HAP-1 (cell line): Measurements from ENCODE around the gene ZNF516.

ENCODE experiments used
- DNase-seq, 2 experiments: peaks; one replicate each; pipeline ENCODE4 v3.0.0-alpha.2; 2016 to 2020; ENCODE audit warnings: low spot score in 2 of 2
- H3K27me3 ChIP-seq: fragments of 250-450 bp; sonication (Bioruptor Pico); 2 replicates; pipeline ENCODE4 v1.5.1; 2020; ENCODE audit warnings: low read depth, mild to moderate bottlenecking, moderate library complexity
- H3K36me3 ChIP-seq: fragments of 250-450 bp; sonication (Bioruptor Pico); replicated peaks from 2 replicates; pipeline ENCODE4 v1.5.1; 2020; ENCODE audit warnings: mild to moderate bottlenecking
- H3K4me1 ChIP-seq: fragments of 250-450 bp; sonication (Bioruptor Pico); 2 replicates; pipeline ENCODE4 v1.5.1; 2020; ENCODE audit warnings: mild to moderate bottlenecking
- H3K4me3 ChIP-seq: fragments of 250-450 bp; sonication (Bioruptor Pico); 2 replicates; pipeline ENCODE4 v1.5.1; 2020; ENCODE audit warnings: mild to moderate bottlenecking, moderate library complexity
- H3K9me3 ChIP-seq: fragments of 250-450 bp; sonication (Bioruptor Pico); 2 replicates; pipeline ENCODE4 v1.5.1; 2020; ENCODE audit warnings: mild to moderate bottlenecking, moderate library complexity
- in situ Hi-C: fragments of 300-500 bp; cut with MboI; formaldehyde crosslinking; loops from 3 replicates; pipeline ENCODE4 v1.14.3; 2020; ENCODE audit warnings: low sequenced_read_pairs, inconsistent platforms, mixed read lengths

Gene ZNF516

DNA sequence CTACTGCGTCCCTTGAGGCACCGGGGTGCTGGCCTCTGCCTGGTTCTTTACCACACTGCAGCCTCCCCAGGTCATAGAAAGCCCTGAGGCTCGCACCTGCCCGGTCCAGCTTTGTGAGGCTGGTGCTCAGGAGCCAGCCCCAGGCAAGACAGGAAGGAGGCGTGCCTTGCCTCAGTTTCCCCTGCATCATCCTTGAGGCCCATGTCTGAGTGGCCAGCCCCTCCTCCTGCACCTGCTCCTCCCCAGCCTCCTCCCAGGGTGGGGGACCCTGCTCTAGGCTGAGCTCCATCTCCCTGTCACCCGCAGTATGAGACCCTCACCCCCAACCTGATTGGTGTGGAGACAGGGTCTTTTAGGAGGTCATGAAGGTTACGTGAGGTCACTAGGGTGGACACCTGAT, 147.7 kb downstream of the ZNF516 start:
- H3K4me3 ChIP-seq = no peak overlapping the region
- H3K36me3 ChIP-seq = no peaks in the 10 kb centered on the region
- no peak for DNase-seq
- H3K27me3 ChIP-seq = no peaks in the 10 kb centered on the region
- no peaks in the 10 kb centered on the region for H3K9me3 ChIP-seq
- H3K4me1 ChIP-seq = no peaks in the 10 kb centered on the region
- in situ Hi-C loops = no loop called here

- Histone ChIP-seq H3K36me3 (no peaks in the 10 kb centered on the region), H3K27me3 (no peaks in the 10 kb centered on the region), H3K4me3 (no peak overlapping the region), H3K9me3 (no peaks in the 10 kb centered on the region), H3K4me1 (no peaks in the 10 kb centered on the region)
- in situ Hi-C loops = no loop called here
- no peak for DNase-seq
Measured at GRCh38 chr18:76346490-76347130, 148.4 kb downstream of the ZNF516 start.

- H3K4me1 ChIP-seq = no peaks in the 10 kb centered on the region
- H3K4me3 ChIP-seq = no peak overlapping the region
- no peaks in the 10 kb centered on the region for H3K9me3 ChIP-seq
- H3K27me3 ChIP-seq = no peaks in the 10 kb centered on the region
- no peak for DNase-seq
- H3K36me3 ChIP-seq = no peaks in the 10 kb centered on the region
- in situ Hi-C loops = no loop called here
Measured at GRCh38 chr18:76345901-76346300, 149.1 kb downstream of the ZNF516 start.

- no peaks in the 10 kb centered on the region for H3K27me3 ChIP-seq
- no peaks in the 10 kb centered on the region for H3K9me3 ChIP-seq
- no peaks in the 10 kb centered on the region for H3K36me3 ChIP-seq
- DNase-seq = no peak
- in situ Hi-C loops = no loop called here
- no peaks in the 10 kb centered on the region for H3K4me1 ChIP-seq
- no peak overlapping the region for H3K4me3 ChIP-seq
Measured at GRCh38 chr18:76343938-76344569, 151.0 kb downstream of the ZNF516 start.

DNA sequence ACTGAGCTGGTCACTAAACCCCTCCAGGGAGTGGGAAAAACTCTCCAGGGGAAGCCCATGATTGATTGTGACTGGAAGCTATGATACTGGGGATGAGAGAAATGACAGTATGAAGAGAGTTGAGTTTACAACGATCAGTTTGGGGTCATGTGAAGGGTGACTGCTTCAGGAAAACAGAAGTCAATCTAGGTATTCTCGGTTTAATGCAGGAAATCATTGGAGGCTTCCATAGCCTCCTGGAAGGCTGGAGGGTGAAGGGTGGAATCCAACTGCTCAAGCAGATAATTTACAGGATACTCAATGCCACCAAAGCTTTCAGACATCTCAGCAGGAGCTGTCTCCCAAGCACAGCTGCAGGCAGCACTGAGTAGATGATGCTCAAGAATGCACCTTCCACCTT, 154.6 kb downstream of the ZNF516 start:
- in situ Hi-C loops = no loop called here
- Histone ChIP-seq H3K4me3 (no peak overlapping the region), H3K4me1 (no peaks in the 10 kb centered on the region)

DNA sequence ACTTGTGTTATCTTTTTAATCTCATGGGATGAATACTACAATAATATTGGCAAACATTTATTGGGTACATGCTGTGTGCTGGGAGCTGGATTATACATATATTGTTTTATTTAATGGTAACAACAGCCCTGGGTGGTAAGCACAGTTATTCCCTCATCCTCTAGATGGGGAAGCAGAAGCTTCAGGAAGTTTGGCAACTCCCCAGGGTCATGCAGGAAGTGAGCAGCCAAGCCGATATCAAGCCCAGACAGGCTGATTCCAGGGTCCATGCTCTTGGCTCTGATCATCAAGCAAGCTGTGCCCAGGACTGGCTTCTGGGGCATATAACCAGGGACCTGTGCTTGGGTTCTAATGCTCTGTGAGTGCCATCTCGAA, 155.8 kb downstream of the ZNF516 start:
- Histone ChIP-seq H3K36me3 (no peaks in the 10 kb centered on the region), H3K4me3 (no peak overlapping the region), H3K27me3 (no peaks in the 10 kb centered on the region; the same call in 1 of the 2 replicates), H3K9me3 (no peaks in the 10 kb centered on the region), H3K4me1 (no peaks in the 10 kb centered on the region)
- in situ Hi-C loops = no loop called here
- DNase-seq = no peak

More for the DNA sequence above, 154.6 kb downstream of the ZNF516 start:
- Histone ChIP-seq H3K9me3 (no peaks in the 10 kb centered on the region), H3K36me3 (no peaks in the 10 kb centered on the region), H3K27me3 (no peaks in the 10 kb centered on the region)
- DNase-seq = no peak

DNA sequence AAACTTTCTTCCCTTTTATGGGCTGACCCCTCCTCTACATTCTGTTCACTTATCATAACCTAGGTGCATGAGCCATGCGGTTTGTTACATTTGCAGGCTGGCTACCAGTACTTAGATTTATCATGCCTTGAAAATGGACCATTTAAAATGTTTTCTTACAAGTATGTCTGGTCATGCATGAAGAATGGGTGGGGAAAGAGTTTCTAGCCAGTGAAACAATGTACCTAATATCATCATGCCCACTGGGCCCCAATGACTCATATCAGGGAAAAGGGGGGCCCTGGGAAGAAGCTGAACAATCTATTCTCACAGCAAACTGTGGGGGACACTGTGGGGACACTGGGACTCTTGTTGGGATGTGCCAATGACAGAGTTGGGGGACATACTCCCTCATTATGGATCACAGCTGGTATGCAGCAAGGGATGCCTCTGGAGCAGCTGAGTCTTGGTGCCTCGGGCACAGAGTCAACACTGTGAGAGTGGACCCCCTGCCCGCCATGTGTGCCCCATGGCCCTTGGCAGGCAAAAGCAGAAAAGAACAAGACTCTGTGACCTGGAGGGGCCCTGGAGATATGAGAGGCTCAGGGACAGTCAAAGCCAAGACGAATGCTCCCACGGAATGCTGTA, 156.3 kb downstream of the ZNF516 start:
- Histone ChIP-seq H3K4me1 (no peaks in the 10 kb centered on the region), H3K9me3 (no peaks in the 10 kb centered on the region), H3K36me3 (no peaks in the 10 kb centered on the region), H3K27me3 (peaks cover 4% of the 10 kb centered on the region; the same call in 1 of the 2 replicates), H3K4me3 (no peak overlapping the region)
- no peak for DNase-seq
- in situ Hi-C loops = no loop called here

GRCh38 chr18:76338088-76338487, 157.0 kb downstream of the ZNF516 start:
- Histone ChIP-seq H3K4me1 (no peaks in the 10 kb centered on the region), H3K9me3 (no peaks in the 10 kb centered on the region), H3K27me3 (peaks cover 4% of the 10 kb centered on the region; the same call in 1 of the 2 replicates), H3K36me3 (no peaks in the 10 kb centered on the region), H3K4me3 (no peak overlapping the region)
- in situ Hi-C loops = no loop called here
- DNase-seq = no peak

GRCh38 chr18:76335859-76336640, 159.0 kb downstream of the ZNF516 start:
- H3K4me1 ChIP-seq = no peaks in the 10 kb centered on the region
- H3K4me3 ChIP-seq = no peak overlapping the region
- H3K27me3 ChIP-seq = peaks cover 4% of the 10 kb centered on the region; the same call in 1 of the 2 replicates
- H3K9me3 ChIP-seq = no peaks in the 10 kb centered on the region
- in situ Hi-C loops = no loop called here
- H3K36me3 ChIP-seq = no peaks in the 10 kb centered on the region
- no peak for DNase-seq

GRCh38 chr18:76328140-76328539, 166.9 kb downstream of the ZNF516 start:
- H3K27me3 ChIP-seq = no peaks in the 10 kb centered on the region
- no peaks in the 10 kb centered on the region for H3K9me3 ChIP-seq
- H3K36me3 ChIP-seq = no peaks in the 10 kb centered on the region
- DNase-seq = no peak
- H3K4me3 ChIP-seq = no peak overlapping the region
- no peaks in the 10 kb centered on the region for H3K4me1 ChIP-seq
- in situ Hi-C loops = no loop called here

- Histone ChIP-seq H3K4me1 (no peaks in the 10 kb centered on the region), H3K4me3 (no peak overlapping the region), H3K27me3 (no peaks in the 10 kb centered on the region), H3K36me3 (no peaks in the 10 kb centered on the region), H3K9me3 (no peaks in the 10 kb centered on the region)
- in situ Hi-C loops = no loop called here
- DNase-seq = no peak
Measured at GRCh38 chr18:76323891-76324290, 171.2 kb downstream of the ZNF516 start.

GRCh38 chr18:76322686-76323085, 172.4 kb downstream of the ZNF516 start:
- in situ Hi-C loops = no loop called here
- DNase-seq = no peak
- H3K4me3 ChIP-seq = no peak overlapping the region
- no peaks in the 10 kb centered on the region for H3K9me3 ChIP-seq
- H3K36me3 ChIP-seq = no peaks in the 10 kb centered on the region
- H3K27me3 ChIP-seq = no peaks in the 10 kb centered on the region
- no peaks in the 10 kb centered on the region for H3K4me1 ChIP-seq

DNA sequence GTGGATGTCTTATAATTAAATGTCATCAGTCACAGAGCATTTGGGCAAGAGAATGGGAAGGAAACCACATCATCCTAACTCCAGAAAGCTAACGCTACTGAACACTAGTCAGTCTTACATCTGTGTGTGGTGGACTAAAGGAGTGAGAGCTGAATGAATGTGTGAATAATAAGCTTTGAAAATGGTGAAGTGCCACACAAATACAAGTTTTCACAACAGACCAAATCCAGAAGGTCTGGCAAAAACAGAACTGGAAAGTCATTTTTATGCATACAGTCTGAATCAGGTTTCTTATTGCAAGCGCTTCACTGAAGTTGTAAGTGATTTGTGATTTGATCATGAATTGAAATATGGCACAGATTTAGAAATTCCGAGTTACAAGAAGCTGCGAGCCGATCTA, 175.7 kb downstream of the ZNF516 start:
- no peaks in the 10 kb centered on the region for H3K4me1 ChIP-seq
- in situ Hi-C loops = no loop called here
- DNase-seq = no peak
- H3K9me3 ChIP-seq = no peaks in the 10 kb centered on the region
- no peak overlapping the region for H3K4me3 ChIP-seq
- no peaks in the 10 kb centered on the region for H3K27me3 ChIP-seq
- no peaks in the 10 kb centered on the region for H3K36me3 ChIP-seq

GRCh38 chr18:76318607-76319006, 176.4 kb downstream of the ZNF516 start:
- in situ Hi-C loops = no loop called here
- H3K4me1 ChIP-seq = no peaks in the 10 kb centered on the region
- DNase-seq = no peak
- H3K9me3 ChIP-seq = no peaks in the 10 kb centered on the region
- H3K36me3 ChIP-seq = no peaks in the 10 kb centered on the region
- H3K27me3 ChIP-seq = no peaks in the 10 kb centered on the region
- H3K4me3 ChIP-seq = no peak overlapping the region
